GM12864 (cell line): ENCODE results near the gene LFNG.
"Not testable (repeated sequence)": the region's sequence is repeated elsewhere in the genome, so short reads cannot be mapped to it uniquely, and the experiment has no call there.

Source experiments
- DNase-seq: peaks from one replicate; pipeline ENCODE4 v3.0.0-alpha.2; 2011; ENCODE audit warnings: low read depth
- H3K4me3 ChIP-seq: 2 replicates; pipeline ENCODE4 v1.5.1; 2011; ENCODE audit warnings: mild to moderate bottlenecking, low read depth, low read length, control low read depth
- TF ChIP-seq, protein P1 (sequence below): IDR thresholded peaks from 2 replicates; pipeline ENCODE4 v1.5.1; 2011; ENCODE audit warnings: low read depth, mild to moderate bottlenecking, moderate library complexity, low read length, control low read depth, inconsistent platforms; ENCODE audit errors: missing control alignments

LFNG gene

GRCh38 chr7:2526659-2527504 lies 7.3 kb downstream of the LFNG start:
- DNase-seq, result no peak
- TF ChIP-seq, protein P1, sequence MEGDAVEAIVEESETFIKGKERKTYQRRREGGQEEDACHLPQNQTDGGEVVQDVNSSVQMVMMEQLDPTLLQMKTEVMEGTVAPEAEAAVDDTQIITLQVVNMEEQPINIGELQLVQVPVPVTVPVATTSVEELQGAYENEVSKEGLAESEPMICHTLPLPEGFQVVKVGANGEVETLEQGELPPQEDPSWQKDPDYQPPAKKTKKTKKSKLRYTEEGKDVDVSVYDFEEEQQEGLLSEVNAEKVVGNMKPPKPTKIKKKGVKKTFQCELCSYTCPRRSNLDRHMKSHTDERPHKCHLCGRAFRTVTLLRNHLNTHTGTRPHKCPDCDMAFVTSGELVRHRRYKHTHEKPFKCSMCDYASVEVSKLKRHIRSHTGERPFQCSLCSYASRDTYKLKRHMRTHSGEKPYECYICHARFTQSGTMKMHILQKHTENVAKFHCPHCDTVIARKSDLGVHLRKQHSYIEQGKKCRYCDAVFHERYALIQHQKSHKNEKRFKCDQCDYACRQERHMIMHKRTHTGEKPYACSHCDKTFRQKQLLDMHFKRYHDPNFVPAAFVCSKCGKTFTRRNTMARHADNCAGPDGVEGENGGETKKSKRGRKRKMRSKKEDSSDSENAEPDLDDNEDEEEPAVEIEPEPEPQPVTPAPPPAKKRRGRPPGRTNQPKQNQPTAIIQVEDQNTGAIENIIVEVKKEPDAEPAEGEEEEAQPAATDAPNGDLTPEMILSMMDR, result no peak
- no peak overlapping the region for H3K4me3 ChIP-seq

DNA sequence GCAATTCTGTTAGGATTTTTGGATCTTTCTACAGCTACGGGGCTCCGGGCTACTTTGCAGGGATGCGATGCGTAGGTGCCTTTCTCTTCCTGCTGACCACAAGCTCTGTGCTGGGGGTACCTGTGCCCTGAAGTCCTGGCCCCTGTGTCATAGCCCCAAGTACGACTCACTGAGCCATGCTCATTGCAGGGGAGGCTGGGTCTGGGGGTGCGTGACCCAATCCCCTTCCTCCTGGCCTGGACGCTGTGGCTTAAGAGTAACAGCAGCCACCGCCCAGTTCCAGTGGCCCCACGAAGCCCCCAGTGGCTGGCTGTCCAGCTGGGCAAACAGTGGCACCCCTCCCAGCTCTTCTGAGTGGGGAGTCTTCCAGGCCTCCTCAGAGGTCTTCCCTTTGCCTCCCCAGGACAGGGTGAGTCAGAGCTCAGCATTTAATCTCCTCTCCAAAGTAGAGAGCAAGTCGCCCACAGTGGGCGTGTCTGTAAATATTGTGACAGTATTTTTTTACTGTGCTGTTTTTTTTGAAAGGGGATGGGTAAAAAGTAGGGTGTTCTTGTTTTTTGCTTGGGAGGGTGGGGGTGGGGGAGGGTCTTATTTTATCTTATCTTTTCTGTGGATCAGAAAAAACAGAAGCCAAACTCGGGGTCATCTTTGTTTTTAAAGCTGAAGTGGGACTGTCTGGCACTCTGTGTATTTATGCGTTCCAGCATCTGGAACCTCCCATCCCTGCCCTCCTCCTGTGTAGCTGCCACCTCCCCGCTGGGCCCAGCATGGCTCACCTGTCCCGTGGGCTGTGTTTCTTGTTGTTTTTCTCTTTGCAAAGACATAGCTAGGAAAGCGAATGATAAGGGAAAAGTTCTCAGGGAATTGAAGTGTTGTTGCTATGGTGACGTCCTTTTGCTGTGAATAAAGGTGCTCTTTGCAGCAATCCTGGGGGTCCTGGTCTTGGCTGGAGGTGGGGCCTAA lies 8.2 kb downstream of the LFNG start:
- TF ChIP-seq, protein P1, result no peak
- DNase-seq, result no peak
- H3K4me3 ChIP-seq, result no peak overlapping the region

DNA sequence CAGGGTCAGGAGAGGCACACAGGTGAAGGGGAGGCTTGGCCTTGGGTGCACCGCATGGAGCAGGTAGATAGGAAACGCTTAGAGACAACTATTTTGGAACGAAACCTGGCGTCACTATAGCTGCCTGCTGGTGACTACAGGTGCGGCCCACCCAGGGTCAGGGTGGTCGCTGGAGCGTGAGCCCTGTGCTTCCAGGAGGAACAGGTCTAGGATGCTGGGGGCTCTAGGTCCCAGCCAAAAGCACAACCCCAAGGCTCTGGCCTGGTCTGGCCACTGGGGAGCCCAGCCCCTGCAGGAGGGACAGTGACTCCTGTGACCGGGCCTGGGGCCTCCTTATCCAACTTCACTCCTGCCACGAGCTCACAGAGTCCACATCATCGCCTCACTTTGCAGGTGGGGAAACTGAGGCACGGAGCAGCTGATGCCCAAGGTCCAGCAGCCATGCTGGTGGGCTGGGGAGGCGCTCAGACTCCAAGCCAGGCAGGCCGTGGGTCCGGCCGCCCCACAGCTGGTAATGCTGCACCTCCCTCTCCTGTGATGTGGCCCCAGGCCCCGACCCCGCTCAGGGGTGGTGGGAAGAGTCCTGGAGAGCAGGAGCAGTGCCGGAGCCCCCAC lies 9.0 kb downstream of the LFNG start:
- TF ChIP-seq, protein P1, result no peak
- no peak overlapping the region for H3K4me3 ChIP-seq
- no peak for DNase-seq

GRCh38 chr7:2529161-2530070 lies 9.8 kb downstream of the LFNG start:
- no peak overlapping the region for H3K4me3 ChIP-seq
- DNase-seq, result no peak
- TF ChIP-seq, protein P1, result no peak

- H3K4me3 ChIP-seq, result no peak overlapping the region
- TF ChIP-seq, protein P1, result no peak
- no peak for DNase-seq
Observed at GRCh38 chr7:2530071-2530987, 10.8 kb downstream of the LFNG start.

DNA sequence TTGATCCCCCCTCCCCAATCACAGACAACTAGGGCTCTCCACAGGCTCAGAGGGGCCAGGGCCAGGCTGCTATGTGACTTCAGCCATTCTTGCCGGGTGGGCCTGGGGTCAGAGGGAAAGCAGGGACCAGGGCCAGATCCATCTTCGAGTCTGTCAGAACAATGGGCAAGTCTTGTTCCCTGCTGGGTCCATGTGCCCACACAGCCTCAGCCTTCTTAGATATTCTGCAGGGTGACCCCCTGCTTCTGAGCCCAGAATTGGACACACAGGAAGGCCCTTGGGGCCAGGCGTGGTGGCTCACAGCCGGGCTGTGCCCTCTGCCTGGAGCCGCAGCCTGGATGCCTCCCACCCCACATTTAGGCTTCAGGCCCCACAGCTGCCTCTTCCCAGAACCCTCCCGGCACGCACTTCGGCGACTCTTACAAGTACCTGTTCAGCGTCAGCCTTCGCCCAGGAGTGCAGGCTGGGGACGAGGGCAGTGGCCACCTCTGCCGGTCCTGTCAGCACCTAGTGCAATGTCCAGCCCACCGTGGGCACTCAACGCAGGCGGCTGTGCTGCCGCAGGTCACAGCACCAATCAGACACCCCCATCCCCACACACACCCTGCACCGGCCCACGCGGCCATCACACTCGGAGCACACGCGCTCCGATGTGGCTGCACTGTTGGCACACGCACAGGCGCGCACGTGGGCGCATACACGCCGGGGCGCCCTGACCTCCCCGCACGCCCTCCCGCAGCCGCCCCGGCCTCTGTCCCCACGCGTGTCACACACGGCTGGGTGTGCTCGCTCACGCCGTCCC lies 11.6 kb downstream of the LFNG start:
- H3K4me3 ChIP-seq, DNase-seq: not testable (repeated sequence)

- not testable (repeated sequence) for H3K4me3 ChIP-seq, DNase-seq
Observed at GRCh38 chr7:2531796-2532110, 12.2 kb downstream of the LFNG start.

DNA sequence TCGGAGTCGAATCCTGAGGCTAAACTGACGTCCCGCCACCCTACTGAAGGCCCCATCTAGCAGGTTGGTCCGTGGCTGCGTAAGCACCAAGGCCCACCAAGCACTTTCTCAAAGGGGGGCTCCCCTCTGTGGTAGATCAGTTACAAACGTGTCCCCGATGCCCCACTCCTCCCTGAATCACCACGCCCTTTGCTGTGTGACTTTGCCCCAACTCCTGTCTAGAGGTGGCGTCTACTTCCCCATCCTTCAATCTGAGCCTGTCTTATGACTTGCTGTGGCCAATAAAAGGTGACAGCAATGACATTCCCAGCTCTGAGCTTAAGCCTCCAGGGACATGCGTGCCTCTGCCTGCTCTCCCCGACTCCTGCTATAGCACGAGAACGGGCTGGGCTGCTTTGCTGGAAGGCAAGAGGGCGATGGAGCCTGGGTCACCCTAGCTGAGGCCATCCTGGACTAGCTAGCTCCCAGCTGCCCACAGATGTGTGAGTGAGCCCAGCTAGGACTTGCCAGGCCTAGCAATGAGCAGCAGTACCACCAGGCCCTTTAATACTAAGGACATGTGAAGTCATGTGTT lies 12.7 kb downstream of the LFNG start:
- not testable (repeated sequence) for DNase-seq, H3K4me3 ChIP-seq

DNA sequence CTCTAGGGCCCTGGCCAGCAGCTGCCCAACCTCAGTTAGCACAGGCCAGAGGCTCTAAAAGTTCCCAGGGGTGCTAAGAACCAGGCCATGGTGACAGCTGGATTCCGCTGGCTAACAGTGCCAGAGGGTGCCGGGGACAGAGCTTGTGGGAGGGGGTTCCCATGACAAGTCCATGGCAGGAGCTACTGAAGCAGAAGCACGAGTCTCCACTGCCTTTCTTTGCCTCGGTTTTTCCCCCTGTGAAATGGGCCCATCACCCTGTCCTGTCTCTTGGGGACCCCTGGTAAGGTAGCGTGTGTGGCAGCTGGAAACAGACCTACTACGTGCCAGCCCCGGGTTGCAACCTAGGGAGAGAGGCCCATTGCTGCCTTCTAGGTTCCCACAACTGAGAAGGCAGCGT lies 13.2 kb downstream of the LFNG start:
- H3K4me3 ChIP-seq, DNase-seq: not testable (repeated sequence)

GRCh38 chr7:2533566-2533965 lies 14.0 kb downstream of the LFNG start:
- H3K4me3 ChIP-seq, DNase-seq: not testable (repeated sequence)
